ENCODE data around the gene RSPO1.

Gene RSPO1

DNA sequence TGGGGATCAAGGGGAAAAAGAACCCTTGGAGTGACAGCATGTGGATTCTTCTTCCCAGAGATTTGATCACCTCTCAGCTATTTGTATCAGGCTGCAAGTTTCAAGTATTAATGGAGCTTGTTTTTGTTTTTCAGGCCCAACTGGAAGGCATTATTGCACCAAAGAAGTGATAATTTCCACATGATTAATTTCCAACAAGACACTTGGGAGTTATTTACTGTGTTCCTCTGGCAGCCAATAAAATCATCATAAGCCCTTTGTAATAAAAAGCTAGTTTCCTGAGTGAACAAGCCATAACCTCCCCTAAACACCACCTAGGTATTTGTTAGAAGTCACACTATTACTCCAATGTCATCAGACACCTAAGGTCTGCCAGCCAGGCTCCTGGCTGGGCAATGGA is 69.8 kb downstream of the RSPO1 start:
- DNase-seq (ENCODE audit: low read depth): no peak

DNA sequence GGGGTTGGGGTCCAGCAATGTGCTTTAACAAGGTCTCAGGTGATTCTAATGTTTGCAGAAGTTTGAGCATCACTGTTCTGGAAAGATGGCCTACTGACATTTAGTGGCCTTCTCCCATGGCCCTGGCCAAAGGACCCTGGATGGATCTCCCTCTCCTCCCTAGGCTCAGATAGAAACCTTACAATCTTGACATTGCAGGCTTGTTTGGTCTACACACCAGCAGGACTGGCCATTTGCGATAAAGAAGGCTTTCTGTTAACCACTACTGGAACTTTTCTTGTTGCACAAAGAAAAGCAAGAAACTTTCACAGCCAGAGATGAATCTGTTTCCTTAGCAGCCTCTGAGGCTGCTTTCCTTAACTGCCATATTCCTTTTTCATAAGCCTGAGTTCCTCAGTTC is 71.7 kb downstream of the RSPO1 start:
- DNase-seq (ENCODE audit: low read depth): no peak

Data from amniotic epithelial cell (primary cell).